Frontal cortex (tissue), 4 donors: ENCODE measurements around the gene LTBP1. TPM values are rescaled to one million over a fixed set of nuclear protein-coding genes. Genes with fewer than 3 reads are reported as not detected.

Experiments
- DNase-seq, 2 donors: peaks; one replicate each; pipeline ENCODE4 v3.0.0; 2012; ENCODE audit warnings: low spot score in 2 of 2
- FAIRE-seq: peaks from 2 replicates; lab custom pipeline; 2012; peaks lifted over from hg19 to GRCh38; lab: Jason Lieb, UNC
- total RNA-seq: library from RNA; depleted of rRNA; stranded (reverse); fragments of >200 nt; gene quantifications from one replicate; pipeline ENCODE4 v1.2.3, GENCODE V29; 2014
- donor health status: control.
- donor health status: control.
- donor health status: control.

Gene LTBP1
- total RNA-seq, 1 donor from 2014 or later: 22.8 TPM

DNA sequence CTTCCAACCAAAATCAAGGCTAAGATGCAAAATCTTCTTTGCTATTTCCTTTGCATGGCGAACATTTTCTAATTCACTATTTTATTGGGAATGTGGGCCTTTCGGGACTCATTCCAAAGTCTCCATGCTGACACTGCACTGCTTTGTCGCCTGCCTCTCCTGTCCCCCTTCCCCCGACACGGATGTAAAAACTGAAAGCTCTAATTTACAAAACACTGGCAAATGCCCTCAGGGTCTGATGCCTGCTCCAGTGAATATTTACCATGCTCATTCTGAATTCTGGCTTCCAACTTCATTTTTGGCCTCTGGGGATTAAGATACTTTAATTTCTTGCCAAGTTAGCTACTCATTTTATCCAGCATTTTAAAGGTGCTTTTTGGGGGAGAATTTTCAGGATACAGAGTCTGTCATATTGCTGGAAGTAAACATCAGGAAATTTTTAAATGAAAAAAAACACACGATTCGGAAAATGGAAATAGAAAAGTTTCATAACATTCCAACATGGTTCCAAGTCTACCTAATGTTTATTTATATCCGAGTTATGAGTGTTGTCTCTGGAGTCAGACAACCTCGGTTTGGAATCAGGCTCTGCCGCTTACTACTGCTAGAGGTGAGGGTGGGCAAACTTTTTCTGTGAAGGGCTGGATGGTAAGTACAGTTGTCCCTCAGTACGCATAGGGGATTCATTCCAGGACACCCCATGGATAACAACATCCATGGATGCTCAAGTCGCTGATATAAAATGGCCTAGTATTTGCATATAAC is 14.6 kb upstream of the LTBP1 start:
- no peak for FAIRE-seq
- no peak for DNase-seq

DNA sequence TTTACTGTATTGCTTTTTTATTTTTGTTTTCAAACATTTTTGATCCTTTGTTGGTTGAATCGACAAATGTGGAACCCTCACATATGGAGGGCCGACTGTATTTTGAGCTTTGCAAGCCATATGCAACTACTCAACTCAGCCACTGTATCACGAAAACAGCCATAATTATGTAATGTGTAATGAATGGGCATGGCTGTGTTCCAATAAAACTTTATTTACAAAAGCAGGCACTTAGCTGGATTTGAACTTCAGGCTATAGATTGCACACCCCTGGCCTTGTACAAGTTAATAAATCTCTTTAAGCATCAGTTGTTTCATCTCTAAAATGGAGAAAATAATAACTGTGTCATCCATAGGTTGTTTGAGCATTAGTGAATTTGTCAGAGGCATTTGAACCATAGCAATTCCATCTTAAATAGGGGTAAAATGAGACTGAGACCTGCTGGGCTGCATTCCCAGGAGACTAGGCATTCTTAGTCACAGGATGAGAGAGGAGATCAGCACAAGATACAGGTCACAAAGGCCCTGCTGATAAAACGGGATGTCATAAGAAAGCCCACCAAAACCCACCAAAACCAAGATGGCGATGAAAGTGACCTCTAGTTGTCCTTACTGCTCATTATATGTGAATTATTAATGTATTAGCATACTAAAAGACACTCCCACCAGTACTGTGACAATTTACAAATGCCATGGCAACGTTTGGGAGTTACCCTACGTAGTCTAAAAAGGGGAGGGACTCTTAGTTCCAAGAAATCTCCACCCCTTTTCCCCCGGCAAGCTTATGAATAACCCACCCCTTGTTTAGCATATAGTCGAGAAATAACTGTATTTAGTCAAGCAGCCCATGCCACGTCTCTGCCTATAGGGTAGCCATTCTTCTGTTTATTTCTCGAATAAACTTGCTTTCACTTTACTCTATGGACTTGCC is 13.7 kb upstream of the LTBP1 start:
- no peak for DNase-seq
- no peak for FAIRE-seq

DNA sequence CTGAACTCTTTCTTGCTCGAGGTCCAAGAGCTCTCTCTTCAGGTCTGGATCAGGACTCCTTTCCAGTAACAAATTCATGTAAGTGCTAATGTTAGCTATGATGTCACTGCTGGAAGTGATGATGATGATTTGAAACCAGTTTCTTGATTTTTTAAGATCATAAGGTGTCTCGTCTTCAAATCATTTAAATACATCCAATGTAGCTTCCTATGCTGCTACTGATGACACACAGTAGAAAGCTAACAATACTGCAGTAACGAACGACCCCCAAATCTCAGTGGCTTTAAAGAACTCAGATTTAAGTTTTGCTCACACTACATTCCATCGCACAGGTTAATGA is 13.0 kb upstream of the LTBP1 start:
- FAIRE-seq: no peak
- no peak for DNase-seq

DNA sequence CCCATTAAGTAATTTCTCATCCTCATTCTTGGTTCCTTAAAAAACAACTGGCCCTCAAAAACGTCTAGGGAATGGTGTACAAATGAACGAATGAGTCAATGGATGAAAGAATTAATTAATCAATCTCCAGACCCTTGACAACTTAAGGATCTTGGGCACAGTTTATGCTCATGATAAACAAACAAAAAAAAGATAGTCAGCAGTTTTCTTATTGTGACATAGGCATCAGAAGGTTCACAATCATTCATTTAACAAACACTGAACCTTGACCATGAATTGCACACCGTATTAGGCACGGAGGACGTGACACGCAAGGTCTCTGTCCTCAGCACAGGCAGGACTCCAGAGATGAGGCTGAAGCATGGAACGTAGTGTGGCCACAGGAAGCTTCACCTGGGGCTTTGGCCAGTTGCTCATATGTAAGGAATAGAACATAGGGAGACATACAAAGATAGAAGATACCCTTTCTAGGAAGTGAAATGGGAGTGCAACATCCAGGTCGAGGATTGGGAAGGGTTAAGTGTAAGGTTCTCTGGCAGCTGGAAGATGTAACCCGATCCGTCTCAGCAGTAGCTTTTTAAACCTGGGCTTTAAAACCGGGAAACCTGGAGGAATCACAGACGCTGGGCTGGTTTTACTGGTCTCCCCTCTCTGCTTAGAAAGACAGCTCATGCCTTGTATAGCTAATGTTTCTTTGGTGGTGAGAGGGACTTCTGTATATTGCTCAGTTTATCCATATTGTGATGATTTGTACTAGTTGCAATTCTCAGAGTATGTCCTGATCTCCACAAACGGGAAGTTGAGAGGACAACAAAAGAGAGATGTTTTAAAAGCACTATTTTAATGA is 8.9 kb upstream of the LTBP1 start:
- DNase-seq: no peak
- FAIRE-seq: no peak

DNA sequence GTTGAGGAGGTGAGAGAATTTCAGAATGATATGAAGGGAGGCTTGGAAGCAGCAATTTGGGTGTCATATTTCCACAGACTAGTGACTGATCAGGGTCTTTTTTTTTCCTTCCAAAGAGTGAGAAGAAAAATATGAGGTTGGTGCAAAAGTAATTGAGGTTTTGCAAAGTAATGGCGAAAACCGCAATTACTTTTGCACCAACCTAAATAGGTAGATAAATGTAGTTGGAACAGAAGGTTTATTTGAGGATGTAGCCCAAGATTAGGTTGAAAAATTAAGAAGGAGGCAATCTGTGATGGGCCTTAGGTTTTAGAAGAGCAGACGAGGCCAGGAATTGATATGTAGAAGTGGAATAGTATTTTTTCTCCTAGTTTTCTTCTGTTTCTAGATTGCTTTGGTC is 7.8 kb upstream of the LTBP1 start:
- no peak for FAIRE-seq

DNA sequence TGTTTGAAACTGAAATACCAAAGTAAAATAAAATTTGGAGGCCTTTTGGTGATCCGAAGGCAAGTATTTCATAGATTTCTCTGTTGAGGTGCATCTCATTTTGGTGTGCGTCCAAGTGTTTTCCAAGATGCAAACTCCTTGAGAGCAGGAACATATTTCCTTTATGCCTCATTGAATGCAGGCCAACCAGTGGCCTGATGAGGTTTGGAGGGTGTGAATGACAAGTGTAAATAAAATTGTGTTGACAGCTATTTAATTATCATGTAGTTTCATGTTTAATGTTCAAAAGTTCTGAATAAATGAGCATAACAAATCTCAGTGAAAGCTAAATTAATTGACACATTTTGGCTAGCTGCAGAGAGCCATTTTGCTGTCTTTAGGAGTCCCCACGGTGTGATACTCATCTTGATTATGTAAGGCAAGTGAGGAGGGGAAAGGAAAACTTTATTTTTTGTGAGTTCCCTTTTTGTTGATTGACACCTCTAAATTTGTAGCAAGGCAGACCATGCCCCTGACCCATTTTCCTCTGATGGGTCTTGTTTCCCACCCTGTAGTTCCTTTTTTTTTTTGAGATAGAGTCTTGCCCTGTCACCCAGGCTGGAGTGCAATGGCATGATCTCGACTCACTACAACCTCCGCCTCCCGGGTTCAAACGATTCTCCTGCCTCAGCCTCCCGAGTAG is 6.3 kb upstream of the LTBP1 start:
- FAIRE-seq: no peak
- no peak for DNase-seq

More for the DNA sequence above, 7.8 kb upstream of the LTBP1 start:
- DNase-seq: no peak

DNA sequence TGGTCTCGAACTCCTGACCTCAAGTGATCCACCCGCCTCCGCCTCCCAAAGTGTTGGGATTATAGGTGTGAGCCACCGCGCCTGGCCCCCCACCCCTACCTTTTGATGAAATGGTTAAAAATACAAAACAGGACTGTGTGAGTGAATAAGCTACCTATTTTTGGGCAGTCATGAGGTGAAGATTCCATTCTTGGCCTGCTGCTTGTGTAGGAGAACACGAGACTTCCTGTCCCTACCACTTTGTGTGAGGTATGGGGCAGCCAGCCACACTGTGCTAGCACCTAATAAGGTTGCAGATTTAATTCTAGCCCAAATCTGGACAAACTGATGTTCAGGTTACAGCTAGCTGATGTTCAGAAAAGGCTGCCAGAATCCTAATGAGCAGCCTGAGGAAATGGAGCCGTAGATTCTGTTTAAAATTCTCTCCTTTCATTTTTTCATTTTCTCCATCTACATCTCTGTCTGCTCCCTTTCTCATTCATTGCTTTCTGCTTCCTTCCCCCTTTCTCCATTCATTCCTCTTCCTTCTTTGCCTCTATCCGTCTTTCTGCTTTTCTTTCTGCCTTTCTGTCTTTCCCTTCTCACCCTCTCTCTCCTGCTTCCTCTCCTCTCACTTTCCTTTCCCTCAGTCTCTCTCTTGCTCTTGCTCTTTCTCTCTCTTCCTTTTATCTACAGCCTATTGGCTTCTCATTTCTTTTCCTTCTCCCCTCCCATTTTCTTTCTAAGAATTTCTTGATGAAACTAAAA is 4.6 kb upstream of the LTBP1 start:
- DNase-seq (no peak), FAIRE-seq (no peak)

DNA sequence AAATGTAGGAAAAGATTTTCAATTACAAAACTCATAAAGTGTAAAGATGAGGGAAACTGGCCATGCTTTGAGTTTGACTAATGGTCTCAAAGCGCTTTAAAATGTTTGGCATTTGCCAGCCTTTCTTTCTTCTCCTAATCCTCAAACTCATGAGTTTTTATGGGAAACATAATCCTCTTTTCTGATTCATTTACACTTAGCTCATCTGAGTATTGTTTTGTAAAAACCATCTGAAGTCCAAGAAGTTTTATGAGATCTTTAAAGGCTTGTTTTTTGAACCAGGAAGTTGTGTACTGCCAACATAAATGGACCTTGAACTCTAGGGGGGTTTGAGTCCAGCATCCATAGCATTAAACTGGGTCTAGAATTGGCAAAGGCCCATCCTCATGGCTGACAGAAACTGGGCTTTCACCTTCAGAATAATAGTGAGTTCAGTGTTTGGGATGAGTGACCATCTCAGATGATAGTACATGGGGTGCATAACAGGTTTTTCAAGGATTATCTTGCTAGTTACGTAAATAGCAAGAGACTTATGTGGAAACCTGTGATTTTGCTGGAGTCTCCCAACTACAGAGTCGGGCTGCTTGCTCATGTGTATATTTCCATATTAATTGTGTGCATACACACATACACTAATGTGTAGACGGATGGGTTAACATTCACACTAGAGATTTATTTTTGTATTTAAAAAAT is 3.8 kb upstream of the LTBP1 start:
- DNase-seq (no peak), FAIRE-seq (no peak)

DNA sequence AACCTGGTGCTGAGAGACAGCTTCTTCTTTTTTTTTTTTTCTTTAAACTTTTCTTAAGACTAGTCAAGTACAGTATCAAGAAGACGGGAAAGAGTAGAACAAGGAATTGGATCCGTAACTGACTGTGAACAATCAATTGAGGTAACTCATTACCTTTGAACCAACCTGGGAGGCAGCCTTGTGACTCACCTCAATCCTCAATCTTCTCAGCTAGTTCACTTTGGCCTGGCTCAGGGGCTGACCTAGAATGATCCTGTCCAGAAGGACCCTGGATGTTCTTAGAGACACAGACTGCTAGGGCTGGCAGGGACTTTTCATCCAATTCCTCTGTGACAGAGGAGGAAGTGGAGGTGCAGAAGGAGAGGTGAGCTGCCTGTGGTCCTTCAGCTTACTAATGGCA is 1.5 kb upstream of the LTBP1 start:
- no peak for DNase-seq
- FAIRE-seq: no peak

DNA sequence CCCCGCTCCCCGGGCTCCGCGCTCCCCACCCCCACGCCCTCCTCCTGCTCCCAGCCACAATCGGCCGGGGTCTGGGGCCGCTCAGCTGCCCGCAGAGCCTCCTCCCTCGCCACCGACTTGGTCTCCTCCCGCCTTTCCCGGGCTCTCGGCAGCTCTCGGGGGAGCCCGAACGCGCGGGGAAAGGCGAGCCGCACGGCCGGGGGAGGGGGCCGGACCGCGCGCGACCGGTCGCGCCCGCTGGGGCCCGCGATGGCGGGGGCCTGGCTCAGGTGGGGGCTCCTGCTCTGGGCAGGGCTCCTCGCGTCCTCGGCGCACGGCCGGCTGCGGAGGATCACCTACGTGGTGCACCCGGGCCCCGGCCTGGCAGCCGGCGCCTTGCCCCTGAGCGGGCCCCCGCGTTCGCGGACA is 327 bp downstream of the LTBP1 start:
- FAIRE-seq: no peak

DNA sequence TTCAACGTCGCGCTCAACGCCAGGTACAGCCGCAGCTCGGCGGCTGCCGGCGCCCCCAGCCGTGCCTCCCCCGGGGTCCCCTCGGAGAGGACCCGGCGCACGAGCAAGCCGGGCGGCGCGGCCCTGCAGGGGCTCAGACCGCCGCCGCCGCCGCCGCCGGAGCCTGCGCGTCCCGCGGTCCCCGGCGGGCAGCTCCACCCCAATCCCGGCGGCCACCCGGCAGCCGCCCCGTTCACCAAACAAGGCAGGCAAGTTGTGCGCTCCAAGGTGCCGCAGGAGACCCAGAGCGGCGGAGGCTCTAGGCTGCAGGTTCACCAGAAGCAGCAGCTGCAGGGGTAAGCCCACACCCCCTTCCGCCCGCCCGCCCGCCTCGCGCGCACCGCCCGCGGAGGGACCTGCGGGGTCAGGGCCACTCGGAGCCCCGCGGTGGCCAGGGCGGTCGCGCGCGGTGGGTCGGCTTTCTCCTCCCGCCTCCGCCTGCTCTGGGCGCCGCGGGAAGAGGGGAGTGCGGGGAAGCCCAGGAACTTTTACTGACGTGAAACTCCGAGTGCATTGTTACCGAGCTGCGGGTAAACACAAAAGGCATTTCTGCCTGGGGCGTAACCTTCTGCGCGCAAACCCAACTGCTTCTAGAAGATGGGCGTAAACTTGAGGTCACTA is 861 bp downstream of the LTBP1 start:
- FAIRE-seq: no peak
- DNase-seq: peak; percentile 42 to 52

More for the DNA sequence above, 327 bp downstream of the LTBP1 start:
- DNase-seq: peak; percentile 33 to 53

DNA sequence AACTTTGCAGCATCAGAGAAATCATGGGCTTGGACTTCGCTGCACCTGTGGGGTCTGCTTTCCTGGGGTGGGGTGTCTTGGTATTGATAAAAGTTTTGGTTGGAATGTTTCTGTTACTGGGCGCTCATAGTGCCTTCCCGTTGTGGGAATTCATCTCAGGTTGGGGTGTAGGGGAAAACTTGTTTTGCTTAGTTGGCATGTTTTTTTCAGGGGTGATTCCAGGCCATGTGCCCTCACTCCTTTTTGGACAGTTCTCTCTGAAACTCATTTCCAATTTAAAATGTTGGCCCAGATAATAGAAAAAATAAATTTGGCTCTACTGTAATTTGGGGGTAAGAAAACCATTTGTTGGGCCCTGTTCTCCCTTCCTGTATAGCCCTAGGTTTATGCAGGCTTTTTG is 1.5 kb downstream of the LTBP1 start:
- DNase-seq (no peak), FAIRE-seq (no peak)

DNA sequence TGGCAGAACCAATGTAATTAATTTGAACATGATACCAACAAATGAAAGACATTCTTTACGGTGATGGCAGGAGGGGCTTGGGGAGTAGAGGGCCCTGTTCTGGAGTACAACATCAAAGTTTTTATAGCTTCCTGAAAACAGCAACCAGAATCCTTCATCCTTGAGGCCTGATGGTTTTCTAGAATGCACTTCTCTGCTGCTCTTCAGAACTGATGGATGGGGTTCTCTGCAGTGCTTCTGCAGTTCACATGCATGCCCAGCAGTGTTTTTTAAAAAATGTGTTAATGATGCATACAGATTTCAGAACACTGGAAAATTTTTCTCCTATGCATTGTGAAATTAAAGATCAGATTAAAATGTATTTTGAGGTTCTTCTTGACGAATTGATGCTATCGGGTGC is 2.5 kb downstream of the LTBP1 start:
- no peak for DNase-seq
- no peak for FAIRE-seq

DNA sequence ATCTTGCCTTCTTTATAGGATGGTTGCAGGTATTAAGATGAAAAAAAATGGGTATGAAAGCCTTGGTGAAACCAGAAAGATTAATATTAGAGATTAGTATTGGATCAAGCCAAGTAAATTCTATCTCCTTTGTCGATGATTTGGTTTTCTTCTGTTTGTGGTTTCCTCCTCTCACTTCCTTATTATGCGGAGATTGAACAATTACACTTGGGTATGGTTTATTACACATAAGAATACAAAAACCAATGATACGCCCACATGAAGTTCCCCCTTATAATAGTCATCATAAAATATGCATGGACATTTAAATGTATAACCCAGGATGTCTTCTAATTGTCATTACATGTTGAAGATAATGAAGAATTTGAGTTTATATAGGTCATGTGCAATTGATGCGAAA is 4.9 kb downstream of the LTBP1 start:
- no peak for DNase-seq

DNA sequence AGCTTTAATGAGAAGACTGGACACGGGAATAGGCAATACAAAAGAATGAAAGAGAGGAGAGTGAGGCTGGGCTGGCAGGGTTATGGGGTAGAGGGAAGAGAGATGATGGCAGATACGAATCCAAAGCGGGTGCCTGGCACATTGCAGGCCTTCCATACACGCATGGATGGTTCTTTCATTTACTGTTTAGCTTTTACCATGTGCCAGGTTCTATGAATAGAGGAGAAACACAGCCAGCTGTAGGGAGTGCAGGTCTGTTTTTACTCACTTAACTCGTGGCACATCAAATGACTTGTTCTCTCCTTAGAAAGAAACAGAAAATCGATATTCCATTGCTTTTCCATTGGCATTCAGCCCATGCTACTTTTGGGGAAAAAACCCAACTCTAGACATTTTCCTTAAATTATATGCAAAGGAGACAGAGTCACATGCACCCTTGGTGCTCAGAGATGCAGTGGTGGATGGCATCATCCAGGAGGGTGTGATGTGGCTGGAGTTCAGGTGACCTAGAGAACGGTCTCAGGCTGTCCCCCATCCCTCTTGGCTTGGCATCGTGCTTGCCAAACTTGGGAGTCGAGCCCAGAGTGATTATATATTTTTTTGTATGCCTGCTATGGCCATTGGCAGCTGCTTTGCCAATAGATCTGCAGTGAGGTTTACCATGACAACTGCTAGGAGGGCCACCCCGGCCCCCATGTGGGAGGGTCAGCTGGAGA is 6.2 kb downstream of the LTBP1 start:
- FAIRE-seq: no peak
- DNase-seq: no peak

More for the DNA sequence above, 4.9 kb downstream of the LTBP1 start:
- FAIRE-seq: no peak

DNA sequence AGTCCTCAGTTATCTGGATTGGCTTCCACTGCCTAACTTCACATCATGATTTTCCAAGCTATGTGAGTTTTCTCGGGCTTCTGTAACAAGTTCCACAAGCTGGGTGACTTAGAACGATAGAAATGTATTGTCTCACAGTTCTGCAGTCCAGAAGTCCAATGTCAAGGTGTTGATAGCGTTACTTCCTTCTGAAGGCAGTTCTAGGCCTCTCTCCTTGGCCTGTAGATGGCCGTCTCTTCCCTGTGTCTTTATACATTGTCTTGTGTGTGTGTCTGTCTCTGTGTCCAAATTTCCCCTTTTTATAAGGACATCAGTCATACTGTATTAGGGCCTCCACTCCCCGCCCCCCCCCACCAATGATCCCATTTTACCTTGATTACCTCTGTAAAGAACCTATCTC is 7.5 kb downstream of the LTBP1 start:
- FAIRE-seq (no peak), DNase-seq (no peak)

DNA sequence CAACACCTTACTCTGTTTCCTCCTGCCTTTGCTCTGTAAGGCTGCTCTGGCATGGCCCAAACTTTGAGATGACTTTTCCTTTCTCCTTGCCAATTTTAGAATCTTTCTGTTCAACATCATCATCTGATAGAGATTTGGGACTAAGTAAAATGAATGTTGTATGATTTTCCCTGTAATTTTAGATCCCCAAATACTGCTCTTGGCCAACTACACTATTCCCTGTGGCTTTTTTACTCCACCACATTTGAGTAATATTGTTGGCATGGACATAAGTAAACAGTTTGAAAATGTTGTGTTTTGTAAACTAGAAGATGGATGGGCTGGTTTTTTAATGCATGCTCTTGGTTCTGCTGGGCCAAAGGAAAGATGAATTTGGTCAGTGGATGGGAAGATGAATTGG is 12.1 kb downstream of the LTBP1 start:
- FAIRE-seq (no peak), DNase-seq (no peak)
